NCI-H774 (cell line): ENCODE measurements around the gene KIAA1958.
"Not testable (repeated sequence)": the region's sequence is repeated elsewhere in the genome, so short reads cannot be mapped to it uniquely, and the experiment has no call there.

Experiments
- DNase-seq: peaks from one replicate; lab custom pipeline; 2025; lab: John Stamatoyannopoulos, UW

The KIAA1958 gene

DNA sequence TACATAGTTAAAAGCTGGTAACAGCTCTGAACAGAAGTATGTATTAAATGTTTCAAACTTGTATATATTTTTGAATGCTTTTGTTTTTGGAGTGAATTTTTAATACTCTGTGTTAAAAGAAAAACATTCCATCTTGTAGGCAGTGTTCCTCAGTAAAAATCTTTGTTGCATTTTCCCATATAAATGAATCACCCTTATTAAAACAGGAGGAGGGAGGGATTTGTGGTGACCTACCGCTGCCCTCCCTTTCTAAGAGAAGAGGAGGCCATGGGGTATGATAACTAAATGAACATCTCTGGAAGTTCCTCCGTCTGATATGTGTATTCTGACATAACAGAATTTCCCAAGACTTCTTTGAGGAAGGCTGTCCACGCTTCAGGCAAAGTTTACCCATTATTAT lies 177.9 kb downstream of the KIAA1958 start:
- no peak for DNase-seq

DNA sequence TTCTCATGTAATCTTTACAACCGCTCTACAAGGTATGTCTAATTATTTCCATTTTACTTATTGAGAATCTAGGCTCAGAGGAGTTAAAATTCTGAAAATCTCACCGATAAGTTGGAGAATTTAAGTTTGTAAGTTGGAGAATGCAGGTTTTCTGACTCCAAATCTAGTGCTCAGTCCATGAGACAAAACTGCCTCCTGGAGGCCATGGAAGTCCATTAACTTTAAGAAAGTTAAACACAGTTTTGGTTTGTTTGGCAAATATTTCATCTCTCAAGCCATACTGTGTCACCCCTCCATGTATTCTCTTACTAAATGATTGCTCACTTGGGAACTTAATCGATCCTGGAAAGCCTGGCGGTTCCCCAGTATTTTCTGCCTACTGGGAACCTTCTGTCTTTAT lies 178.7 kb downstream of the KIAA1958 start:
- DNase-seq: no peak

DNA sequence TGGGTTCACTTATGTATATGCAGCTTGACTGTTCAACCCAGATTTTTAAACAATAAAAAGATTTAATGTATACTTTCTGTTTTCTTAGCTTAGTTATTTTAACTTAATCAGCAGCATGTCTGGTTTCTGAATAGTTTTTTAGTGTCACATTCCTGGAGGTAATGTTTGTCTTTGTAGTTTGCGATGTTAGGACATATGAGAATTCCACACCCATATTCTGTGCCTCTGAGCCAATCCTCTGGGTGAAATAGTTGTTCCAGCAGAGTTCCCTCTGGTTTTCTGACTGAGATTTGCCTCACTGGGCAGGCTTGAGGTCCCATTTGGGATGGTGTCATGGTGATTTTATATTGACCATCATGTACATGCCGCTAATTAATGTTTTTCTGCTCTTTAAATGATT lies 182.7 kb downstream of the KIAA1958 start:
- no peak for DNase-seq

DNA sequence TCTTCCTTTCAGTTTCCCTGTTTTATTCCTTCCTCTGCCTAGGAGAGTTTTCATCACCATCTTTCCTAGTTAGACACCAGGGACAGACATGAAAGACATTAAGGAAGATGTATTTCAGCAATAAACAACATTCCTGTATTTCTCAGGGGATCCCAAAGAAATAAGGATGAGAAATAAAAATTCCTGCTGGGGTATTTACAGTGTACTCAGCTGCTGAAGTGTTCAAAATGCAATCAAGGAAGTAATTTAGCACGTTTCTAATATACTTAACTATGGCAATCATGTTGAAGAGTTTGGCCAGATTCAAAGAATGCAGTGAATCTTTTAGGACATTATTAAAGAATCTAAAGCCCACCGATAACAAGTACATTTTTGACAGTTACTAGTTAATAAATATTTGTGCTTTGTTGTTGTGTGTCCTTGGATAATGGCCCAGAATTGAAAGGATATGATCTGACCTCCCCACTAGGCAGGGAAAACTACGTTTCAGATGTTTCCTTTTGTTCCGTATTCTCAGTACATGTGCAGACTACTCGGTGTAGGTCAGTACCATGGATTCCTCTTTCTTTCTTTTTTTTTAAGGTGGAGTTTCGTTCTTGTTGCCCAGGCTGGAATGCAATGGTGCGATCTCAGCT lies 184.5 kb downstream of the KIAA1958 start:
- DNase-seq: no peak

DNA sequence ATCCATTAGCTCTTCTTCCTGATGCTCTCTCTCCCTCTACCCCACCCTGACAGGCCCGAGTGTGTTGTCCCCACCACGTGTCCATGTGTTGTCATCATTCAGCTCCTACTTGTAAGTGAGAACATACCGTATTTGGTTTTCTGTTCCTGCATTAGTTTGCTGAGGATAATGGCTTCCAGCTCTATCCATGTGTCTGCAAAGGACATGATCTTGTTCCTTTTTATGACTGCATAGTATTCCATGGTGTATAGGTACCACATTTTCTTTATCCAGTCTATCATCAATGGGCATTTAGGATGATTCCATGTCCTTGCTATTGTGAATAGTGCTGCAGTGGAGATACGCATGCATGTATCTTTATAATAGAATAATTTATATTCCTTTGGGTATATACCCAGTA lies 186.6 kb downstream of the KIAA1958 start:
- not testable (repeated sequence) for DNase-seq

DNA sequence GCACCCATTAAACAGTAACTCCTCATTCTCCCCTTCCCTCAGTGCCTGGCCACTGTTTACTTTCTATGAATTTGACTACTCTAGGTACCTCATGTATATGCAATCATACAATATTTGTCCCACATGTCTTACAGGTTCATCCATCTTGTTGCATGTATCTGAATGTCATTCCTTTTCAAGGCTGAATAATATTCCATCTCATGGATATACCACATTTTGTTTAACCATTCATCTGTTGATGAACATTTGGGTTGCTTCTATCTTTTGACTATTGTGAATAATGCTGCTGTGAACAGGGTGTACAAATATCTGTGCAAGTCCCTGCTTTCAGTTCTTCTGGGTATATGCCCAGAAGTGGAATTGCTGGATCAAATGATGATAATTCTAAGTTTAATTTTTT lies 190.4 kb downstream of the KIAA1958 start:
- DNase-seq: no peak

DNA sequence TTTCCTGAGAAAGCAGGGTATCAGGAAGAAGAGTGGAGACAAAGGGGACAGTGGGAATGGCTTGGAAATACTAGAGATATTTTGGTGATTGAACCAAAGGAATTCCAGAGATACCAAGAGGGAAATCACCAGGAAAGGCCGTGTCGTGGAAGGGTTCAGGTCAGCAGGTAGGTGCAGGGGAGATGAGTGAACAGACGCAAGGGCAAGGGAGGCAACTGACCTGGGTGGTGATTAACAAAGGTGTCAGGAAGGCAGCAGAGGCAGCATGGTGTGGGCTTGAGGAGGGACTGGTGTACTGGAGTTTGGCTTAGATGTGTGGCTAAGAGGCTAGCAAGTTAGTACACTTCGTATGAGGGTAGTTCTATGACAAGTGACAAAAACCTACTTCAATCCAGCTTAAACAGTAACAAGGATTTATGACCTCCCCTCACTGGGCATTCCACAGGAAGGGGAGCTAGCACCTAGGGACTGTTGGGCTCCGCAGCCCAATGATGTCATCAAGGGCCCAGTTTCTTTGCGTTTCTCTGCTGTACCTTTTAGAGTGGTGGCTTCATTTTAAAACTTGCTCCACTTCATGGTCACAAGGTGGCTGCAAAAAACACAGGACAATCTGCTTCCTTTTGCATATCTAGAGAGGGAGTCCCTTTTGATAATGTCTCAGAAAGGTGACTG lies 194.2 kb downstream of the KIAA1958 start:
- no peak for DNase-seq

DNA sequence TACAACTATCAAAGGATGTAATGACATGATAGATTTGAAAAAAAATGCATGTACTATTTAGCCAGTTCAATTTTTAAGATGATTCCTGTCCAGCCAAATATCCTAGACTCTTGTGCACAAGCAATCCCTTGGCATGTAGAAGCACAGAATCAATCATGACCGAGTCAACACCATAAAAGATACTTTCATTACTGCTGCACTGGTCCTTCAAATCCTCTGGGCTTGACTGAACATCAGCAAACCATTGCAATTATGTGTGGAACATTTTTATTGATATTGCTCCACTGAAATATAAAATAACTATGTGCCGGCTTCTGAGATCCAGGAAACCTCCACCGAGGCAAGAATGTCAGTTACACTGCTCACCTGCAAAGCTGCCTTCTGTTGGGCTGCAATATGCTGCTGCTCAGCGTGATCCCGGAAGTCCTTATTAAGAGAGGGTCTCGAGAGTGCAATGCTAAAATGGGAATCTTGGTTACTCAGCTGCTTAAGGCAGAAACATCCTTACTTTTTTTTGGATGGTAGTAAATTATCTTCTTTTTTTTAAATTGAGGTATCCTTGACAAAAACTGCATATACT lies 202.6 kb downstream of the KIAA1958 start:
- DNase-seq: no peak

DNA sequence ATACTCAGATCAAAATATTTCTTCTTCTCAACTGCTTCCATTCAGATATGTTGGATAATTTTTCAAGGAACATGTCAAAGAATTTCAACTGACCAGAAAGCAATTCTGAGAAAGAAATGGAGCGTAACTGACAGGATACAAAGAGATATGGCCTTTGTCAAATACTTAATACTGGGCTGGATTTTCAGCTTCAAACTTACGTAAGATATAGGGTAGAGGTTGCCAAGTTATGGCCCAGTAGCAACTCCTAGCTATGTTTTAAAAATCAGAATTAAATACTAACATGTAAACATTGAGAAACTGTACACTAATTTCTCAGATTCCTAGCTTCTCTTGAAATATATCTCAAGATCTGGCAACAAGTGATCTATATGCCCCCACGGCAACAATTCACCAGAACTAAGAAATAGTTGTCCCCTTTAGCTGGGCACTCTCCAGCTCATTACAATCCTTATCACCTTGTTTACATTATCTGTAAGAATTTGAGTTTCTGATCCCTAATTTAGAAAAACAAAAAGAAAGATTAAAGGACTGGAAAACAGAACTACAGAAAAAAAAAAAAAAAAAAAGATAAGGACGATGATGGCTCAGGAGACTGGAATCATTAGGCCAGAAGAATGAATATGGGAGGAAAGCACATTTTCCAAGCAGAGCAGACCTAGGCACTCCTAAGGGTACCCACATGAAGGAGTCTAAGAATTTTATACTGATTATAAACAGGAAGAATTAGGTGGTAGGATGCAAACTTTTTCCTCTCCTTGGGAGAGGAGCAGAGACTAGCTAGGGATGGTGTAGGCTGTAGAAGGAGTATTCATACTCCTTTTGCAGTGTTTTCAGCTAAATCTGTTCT lies 208.3 kb downstream of the KIAA1958 start:
- no peak for DNase-seq

DNA sequence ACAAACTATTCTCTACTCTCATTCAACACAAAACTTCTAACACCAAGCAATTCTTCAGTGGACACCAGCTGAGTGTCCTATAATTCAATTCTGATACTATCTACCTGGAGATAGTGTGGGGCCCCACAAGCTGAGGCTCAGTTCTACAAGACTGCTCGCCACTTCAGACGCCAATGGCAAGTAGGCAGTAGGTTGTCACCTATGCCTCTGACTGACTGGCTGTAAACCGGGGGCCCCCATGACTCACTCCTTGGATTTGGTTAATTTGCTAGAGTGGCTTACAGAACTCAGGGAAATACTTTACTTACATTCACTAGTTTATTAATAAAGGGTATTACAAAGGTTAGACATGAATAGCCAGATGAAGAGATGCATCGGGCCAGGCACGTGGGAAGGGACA lies 209.8 kb downstream of the KIAA1958 start:
- DNase-seq: no peak

DNA sequence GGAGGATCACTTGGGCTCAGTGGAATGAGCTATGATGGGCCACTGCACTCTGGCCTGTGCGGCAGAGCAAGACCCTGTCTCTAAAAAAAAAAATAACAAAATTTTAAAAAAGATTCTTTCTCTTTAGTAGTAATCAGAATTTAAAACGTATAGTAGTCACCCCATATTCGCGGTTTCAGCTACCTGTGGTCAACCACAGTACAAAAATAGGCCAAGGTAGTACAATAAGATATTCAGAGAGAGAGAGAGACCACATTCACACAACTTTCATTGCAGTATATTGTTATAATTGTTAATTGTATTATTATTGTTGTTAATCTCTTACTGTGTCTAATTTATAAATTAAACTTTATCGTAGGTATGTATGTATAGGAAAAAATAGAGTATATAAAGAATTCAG lies 212.6 kb downstream of the KIAA1958 start:
- no peak for DNase-seq

DNA sequence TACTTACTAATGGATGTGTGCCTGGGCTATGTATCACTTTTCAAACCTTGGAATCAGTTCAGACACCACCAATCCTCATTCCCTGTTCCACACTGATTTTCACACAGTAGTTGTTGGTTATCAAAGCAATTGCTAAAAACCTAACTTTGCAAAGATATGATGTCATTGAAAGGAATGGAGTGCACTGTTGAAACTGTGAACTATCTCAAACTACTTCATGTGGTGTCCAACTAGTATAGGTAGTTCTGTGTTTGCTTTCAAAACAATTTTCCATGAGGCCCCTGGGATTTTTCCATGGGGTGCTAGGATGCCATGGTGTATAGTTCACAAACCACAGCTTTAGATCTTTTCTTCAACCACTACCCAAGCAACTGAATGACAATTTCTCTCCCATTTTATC lies 213.5 kb downstream of the KIAA1958 start:
- DNase-seq: no peak

DNA sequence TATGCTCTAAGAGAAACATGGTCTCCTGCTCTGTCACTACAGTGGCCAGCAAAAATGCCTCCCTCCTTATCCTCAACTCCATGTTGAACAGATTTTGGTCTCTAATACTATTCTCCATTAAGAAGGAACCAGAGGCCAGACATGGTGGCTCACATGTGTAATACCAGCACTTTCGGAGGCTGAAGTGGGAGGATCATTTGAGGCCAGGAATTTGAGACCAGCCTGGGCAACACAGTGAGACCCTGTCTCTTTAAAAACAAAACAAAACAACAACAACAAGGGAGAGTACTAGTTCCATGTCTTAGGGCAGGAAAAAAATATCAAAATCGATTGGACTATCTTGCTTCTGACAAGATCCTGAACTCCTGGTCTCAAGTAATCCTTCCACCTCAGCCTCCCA lies 216.7 kb downstream of the KIAA1958 start:
- DNase-seq: no peak

DNA sequence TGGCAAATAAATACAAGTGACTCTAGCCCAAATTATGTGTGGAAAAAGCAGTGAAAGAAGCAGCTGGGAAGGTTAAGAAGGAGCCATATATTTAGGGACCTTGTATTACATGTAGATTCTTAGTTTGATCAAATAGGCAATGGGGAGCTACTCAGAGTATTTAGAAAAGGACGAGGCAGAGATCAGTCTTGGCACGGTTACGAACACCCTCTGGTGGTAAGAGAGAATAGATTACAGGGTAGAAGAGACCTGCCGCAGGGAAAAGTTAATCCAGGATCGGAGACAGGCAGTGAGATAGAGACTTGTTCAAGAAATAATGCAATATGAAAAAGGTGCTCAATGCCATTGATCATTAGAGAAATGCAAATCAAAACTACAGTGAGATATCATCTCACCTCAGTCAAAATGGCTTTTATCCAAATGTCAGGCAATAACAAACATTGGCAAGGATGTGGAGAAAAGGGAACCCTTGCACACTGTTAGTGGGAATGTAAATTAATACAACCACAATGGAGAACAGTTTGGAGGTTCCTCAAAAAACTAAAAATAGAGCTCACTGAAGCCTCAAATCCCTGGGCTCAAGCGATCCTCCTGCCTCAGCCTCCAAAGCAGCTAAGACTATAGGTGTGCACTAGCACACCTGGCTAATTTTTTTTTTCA lies 219.3 kb downstream of the KIAA1958 start:
- no peak for DNase-seq

DNA sequence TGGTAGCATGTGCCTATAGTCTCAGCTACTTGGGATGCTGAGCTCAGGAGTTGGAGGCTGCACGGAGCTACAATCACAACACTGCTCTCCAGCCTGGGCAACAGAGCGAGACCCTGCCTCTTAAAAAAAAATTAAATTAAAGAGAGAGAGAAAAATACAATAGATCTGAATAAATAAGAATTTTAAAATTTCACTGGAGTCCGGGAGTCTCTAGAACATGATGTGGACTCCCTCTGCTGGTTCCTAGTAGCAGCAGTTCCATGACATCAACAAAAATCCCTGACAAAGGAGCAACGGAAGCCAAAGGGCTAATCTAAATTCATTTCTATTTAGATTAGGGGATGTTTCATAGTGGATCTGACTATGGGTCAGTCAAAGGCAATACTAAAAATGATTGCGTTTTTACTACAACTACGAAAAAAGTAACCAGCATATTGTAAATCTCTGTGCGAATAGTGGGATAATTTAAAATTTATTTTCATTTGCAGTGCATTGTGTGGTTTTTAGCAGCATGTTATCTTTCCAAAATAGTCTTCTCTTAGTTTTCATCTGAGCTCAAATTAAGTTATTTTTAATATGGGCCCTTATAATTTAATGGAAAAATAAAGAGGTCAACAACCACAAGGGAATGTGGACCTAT lies 224.5 kb downstream of the KIAA1958 start:
- DNase-seq: no peak

DNA sequence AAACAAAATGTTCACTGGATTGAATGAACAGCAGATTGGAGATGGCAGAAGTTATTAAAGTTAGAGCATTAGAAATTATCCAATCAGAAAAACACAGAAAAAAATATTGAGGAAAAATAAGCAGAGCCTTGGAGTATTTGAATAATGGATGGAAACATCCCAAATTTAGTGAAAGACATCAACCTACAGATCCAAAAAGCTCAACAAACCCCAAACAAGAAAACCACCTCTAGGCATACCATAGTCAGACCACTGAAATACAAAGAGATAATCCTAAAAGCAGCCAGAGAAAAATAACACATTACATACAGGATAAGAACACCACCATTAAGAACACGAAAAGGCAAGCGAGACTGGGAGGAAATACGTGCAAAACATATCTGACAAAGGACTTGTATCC lies 226.1 kb downstream of the KIAA1958 start:
- no peak for DNase-seq

DNA sequence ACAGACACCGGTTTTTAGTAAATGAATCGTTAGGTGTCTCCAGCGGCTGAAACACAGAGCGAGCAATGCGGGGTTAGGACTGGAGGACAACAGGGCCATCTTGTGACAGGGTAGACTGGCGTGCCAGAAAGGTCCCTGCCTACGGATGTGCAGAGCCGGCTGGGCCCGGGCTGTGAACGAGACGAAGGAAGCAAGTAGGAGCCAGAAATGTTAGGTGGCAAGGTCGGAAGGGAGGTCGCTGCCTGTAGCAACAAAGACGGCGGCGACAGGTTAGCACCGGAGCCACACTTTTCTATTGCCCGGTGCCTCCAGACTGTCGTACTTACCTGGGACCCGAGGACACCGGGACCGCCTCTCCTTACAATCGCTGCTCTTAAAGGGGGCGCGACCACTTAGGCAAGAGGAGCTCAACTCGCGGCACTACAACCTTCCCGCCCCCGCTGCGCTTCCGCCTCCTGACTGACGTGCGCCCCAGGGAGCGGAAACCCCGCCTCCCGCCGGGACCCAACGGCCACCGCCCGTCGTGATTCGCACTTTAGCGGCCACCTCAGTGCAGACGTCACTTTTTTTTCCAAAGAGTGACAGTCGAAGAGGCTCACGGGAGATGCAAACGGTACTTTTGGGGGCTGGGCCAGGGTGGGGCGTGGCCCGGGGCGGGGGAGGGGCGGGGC lies 231.2 kb downstream of the KIAA1958 start, which contains the start of gene INIP:
TSS of gene INIP (minus strand) at position 457 of the 671 bp plus-strand sequence. CDS start 1,632 bp downstream, outside the sequence.
- DNase-seq: peak; percentile 98
